ENCODE results near the gene SOHLH1.

SOHLH1 gene

DNA sequence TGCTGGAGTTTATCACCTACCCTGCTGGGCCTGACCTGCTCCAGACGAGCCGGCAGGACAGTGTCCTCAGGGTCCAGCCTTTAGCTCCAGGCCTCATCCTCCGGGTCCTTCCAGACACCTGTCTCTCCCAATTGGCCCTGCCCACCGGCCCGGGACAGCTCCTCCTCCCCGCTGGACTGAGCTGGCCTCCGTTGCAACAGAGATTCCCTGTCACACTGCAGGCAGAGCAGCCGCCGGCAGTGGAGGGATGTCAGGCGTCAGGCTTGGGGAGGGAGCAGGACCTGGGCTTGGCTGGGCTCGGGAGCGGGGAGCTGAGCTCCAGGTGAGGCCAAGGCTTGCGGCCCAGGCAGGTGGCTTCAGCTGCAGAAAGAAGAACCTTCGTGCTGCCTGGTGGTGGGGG is 4.4 kb upstream of the SOHLH1 start:
- H3K9ac ChIP-seq (ENCODE audit: low read length), result no peak overlapping the region
- no peak overlapping the region for H3K4me2 ChIP-seq (ENCODE audit: low read depth, low read length, poor library complexity, severe bottlenecking)
- no peaks in the 10 kb centered on the region for H3K79me2 ChIP-seq (ENCODE audit: insufficient read depth, low read length)
- no peaks in the 10 kb centered on the region for H3K9me3 ChIP-seq (ENCODE audit: insufficient read depth, low read length)
- H3K9me2 ChIP-seq (replicated peaks; ENCODE audit: insufficient read depth, low read length), result no peaks in the 10 kb centered on the region
- no peaks in the 10 kb centered on the region for H3F3A ChIP-seq (ENCODE audit: insufficient read depth)
- no peak for TF ChIP-seq CTCF (IDR thresholded peaks at IDR 0.05; ENCODE audit: insufficient read depth, low read length, poor library complexity, severe bottlenecking)
- TF ChIP-seq EZH2phosphoT487 (conservative IDR thresholded peaks at IDR 0.05; ENCODE audit: low read length), result no peak
- no peaks in the 10 kb centered on the region for H3K36me3 ChIP-seq (ENCODE audit: low read length)
- H3K27me3 ChIP-seq (ENCODE audit: low read length), result no peaks in the 10 kb centered on the region
- H3K27ac ChIP-seq (ENCODE audit: low read depth, low read length), result no peak overlapping the region
- no peak overlapping the region for H2AFZ ChIP-seq (ENCODE audit: low read depth, low read length, severe bottlenecking)
- no peaks in the 10 kb centered on the region for H4K20me1 ChIP-seq (ENCODE audit: low read depth, low read length)
- no peak overlapping the region for H3K4me3 ChIP-seq (ENCODE audit: insufficient read depth, low read length, poor library complexity, severe bottlenecking)

- H3K9me3 ChIP-seq (ENCODE audit: insufficient read depth, low read length), result no peaks in the 10 kb centered on the region
- no peaks in the 10 kb centered on the region for H3F3A ChIP-seq (ENCODE audit: insufficient read depth)
- H3K4me2 ChIP-seq (ENCODE audit: low read depth, low read length, poor library complexity, severe bottlenecking), result no peak within 1 kb of the TSS
- H3K36me3 ChIP-seq (ENCODE audit: low read length), result no peaks in the 10 kb centered on the region
- no peak within 1 kb of the TSS for H3K4me3 ChIP-seq (ENCODE audit: insufficient read depth, low read length, poor library complexity, severe bottlenecking)
- no peaks in the 10 kb centered on the region for H4K20me1 ChIP-seq (ENCODE audit: low read depth, low read length)
- H3K79me2 ChIP-seq (ENCODE audit: insufficient read depth, low read length), result no peaks in the 10 kb centered on the region
- H3K27me3 ChIP-seq (ENCODE audit: low read length), result no peaks in the 10 kb centered on the region
- H3K27ac ChIP-seq (ENCODE audit: low read depth, low read length), result no peak within 1 kb of the TSS
- H3K9ac ChIP-seq (ENCODE audit: low read length), result no peak within 1 kb of the TSS
- no peaks in the 10 kb centered on the region for H3K9me2 ChIP-seq (replicated peaks; ENCODE audit: insufficient read depth, low read length)
- TF ChIP-seq CTCF (IDR thresholded peaks at IDR 0.05; ENCODE audit: insufficient read depth, low read length, poor library complexity, severe bottlenecking) (peak; percentile 77), EZH2phosphoT487 (conservative IDR thresholded peaks at IDR 0.05; ENCODE audit: low read length) (no peak)
- no peak within 1 kb of the TSS for H2AFZ ChIP-seq (ENCODE audit: low read depth, low read length, severe bottlenecking)
Observed at GRCh38 chr9:135701959-135702721, 2.9 kb upstream of the SOHLH1 start, which contains the start of gene KCNT1. KCNT1 (plus strand) TSS chr9:135702185; CDS start chr9:135702259, 74 bp downstream.

DNA sequence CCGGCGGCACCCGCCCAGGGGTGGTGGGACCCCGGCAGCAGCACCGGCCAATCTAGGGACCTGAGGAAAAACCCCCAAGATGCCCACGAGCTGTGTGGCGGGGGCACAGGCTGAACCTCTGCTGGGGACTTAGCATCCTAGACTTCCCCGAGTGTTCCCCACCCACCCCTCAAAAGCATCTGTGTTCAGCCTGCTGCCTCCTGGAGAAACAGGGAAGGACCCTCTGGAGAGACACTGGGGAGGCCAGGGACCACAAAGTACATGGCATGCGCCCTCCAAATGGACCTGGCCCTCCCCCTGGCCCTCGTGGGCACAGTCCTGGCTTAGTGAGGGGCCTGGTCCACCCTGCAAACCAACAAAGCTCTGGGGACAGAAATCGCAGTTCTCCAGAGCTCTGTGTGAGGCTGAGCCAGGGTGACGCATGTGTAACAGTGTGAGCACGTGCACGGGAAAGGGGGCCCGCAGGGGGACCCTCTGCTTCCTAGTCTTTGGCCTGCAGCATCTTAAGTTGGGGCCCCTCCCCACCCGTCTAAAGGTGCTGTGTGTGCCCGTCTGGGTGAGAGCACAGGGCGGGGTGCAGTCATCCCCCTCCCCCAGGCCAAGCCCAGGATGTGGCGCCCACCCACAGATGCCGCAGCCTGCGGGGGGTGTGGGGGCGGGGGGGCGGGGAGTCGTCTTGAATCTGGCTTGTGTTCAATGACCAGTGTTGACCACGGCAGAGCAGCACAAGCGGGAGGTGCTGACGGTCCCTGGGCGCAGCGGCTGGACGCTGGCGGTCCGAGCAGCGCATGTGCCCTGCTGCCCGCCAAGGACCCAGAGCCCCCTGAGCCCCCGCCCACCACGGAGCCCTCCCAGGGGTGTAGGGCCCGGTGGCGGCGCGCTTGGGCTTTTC is 2.0 kb upstream of the SOHLH1 start:
- Histone ChIP-seq H2AFZ (ENCODE audit: low read depth, low read length, severe bottlenecking) (no peak overlapping the region), H4K20me1 (ENCODE audit: low read depth, low read length) (no peaks in the 10 kb centered on the region), H3K4me3 (ENCODE audit: insufficient read depth, low read length, poor library complexity, severe bottlenecking) (no peak overlapping the region), H3K4me2 (ENCODE audit: low read depth, low read length, poor library complexity, severe bottlenecking) (no peak overlapping the region), H3K9me3 (ENCODE audit: insufficient read depth, low read length) (no peaks in the 10 kb centered on the region), H3K27ac (ENCODE audit: low read depth, low read length) (no peak overlapping the region), H3K9ac (ENCODE audit: low read length) (no peak overlapping the region), H3F3A (ENCODE audit: insufficient read depth) (no peaks in the 10 kb centered on the region), H3K36me3 (ENCODE audit: low read length) (no peaks in the 10 kb centered on the region), H3K79me2 (ENCODE audit: insufficient read depth, low read length) (no peaks in the 10 kb centered on the region), H3K27me3 (ENCODE audit: low read length) (no peaks in the 10 kb centered on the region), H3K9me2 (replicated peaks; ENCODE audit: insufficient read depth, low read length) (no peaks in the 10 kb centered on the region)
- no peak for TF ChIP-seq EZH2phosphoT487 (conservative IDR thresholded peaks at IDR 0.05; ENCODE audit: low read length)
- TF ChIP-seq CTCF (IDR thresholded peaks at IDR 0.05; ENCODE audit: insufficient read depth, low read length, poor library complexity, severe bottlenecking), result no peak
